ENCODE results near the gene ZC3H10. TPM values are rescaled to one million over a fixed set of nuclear protein-coding genes. Genes with fewer than 3 reads are reported as not detected.

Gene ZC3H10
- total RNA-seq, 2 donors from 2014 or later = 6.8 to 8.7 TPM

- H3K9me3 ChIP-seq (ENCODE audit: control insufficient read depth, low read length, poor library complexity, severe bottlenecking) = no peaks in the 10 kb centered on the region
- Mint-ChIP-seq H3K27me3 (no peaks in the 10 kb centered on the region), H3K4me3 (peak overlapping the region; percentile 100), H3K36me3 (ENCODE audit: low read depth) (peaks cover 11% of the 10 kb centered on the region), H3K27ac (peak overlapping the region; percentile 99), H3K4me1 (peaks cover 46% of the 10 kb centered on the region)
- peak in 2 of 3 donors; percentile 21 to 24 for DNase-seq
- ATAC-seq = peak; percentile 49
Observed at GRCh38 chr12:56157201-56158028, 39.3 kb downstream of the ZC3H10 start.

GRCh38 chr12:56158029-56158925 is 40.2 kb downstream of the ZC3H10 start, which contains the start of gene MYL6:
TSS of gene MYL6 (plus strand) at chr12:56158359. CDS start at chr12:56158402, 43 bp downstream.
- Mint-ChIP-seq H3K27ac (peak within 1 kb of the TSS; percentile 99), H3K4me1 (peaks cover 44% of the 10 kb centered on the region), H3K4me3 (peak within 1 kb of the TSS; percentile 100), H3K36me3 (ENCODE audit: low read depth) (peaks cover 11% of the 10 kb centered on the region), H3K27me3 (no peaks in the 10 kb centered on the region)
- peak; percentile 87 for ATAC-seq
- peak; percentile 71 to 79 (median 78) for DNase-seq
- no peaks in the 10 kb centered on the region for H3K9me3 ChIP-seq (ENCODE audit: control insufficient read depth, low read length, poor library complexity, severe bottlenecking)

- H3K4me3 Mint-ChIP-seq = peak overlapping the region; percentile 100
- H3K27me3 Mint-ChIP-seq = no peaks in the 10 kb centered on the region
- peaks cover 11% of the 10 kb centered on the region for H3K36me3 Mint-ChIP-seq (ENCODE audit: low read depth)
- no peak for DNase-seq
- H3K27ac Mint-ChIP-seq = peak overlapping the region; percentile 99
- no peaks in the 10 kb centered on the region for H3K9me3 ChIP-seq (ENCODE audit: control insufficient read depth, low read length, poor library complexity, severe bottlenecking)
- peaks cover 48% of the 10 kb centered on the region for H3K4me1 Mint-ChIP-seq
- no peak for ATAC-seq
Observed at GRCh38 chr12:56158926-56159461, 40.9 kb downstream of the ZC3H10 start.

GRCh38 chr12:56159482-56160192 is 41.6 kb downstream of the ZC3H10 start:
- H3K4me1 Mint-ChIP-seq = peaks cover 53% of the 10 kb centered on the region
- no peak for DNase-seq
- H3K4me3 Mint-ChIP-seq = peak overlapping the region; percentile 100
- H3K9me3 ChIP-seq (ENCODE audit: control insufficient read depth, low read length, poor library complexity, severe bottlenecking) = no peaks in the 10 kb centered on the region
- H3K27me3 Mint-ChIP-seq = no peaks in the 10 kb centered on the region
- no peak for ATAC-seq
- peak overlapping the region; percentile 99 for H3K27ac Mint-ChIP-seq
- peaks cover 14% of the 10 kb centered on the region for H3K36me3 Mint-ChIP-seq (ENCODE audit: low read depth)

GRCh38 chr12:56160193-56160763 is 42.2 kb downstream of the ZC3H10 start:
- ATAC-seq (peak; percentile 65), DNase-seq (peak; percentile 44 to 58 (median 45))
- Mint-ChIP-seq H3K27me3 (no peaks in the 10 kb centered on the region), H3K4me3 (peak overlapping the region; percentile 100), H3K4me1 (peaks cover 53% of the 10 kb centered on the region), H3K36me3 (ENCODE audit: low read depth) (peaks cover 14% of the 10 kb centered on the region), H3K27ac (peak overlapping the region; percentile 99)
- no peaks in the 10 kb centered on the region for H3K9me3 ChIP-seq (ENCODE audit: control insufficient read depth, low read length, poor library complexity, severe bottlenecking)

GRCh38 chr12:56160894-56161689 is 43.0 kb downstream of the ZC3H10 start:
- no peaks in the 10 kb centered on the region for H3K9me3 ChIP-seq (ENCODE audit: control insufficient read depth, low read length, poor library complexity, severe bottlenecking)
- ATAC-seq (no peak), DNase-seq (no peak)
- Mint-ChIP-seq H3K4me1 (peaks cover 49% of the 10 kb centered on the region), H3K4me3 (peak overlapping the region; percentile 100), H3K36me3 (ENCODE audit: low read depth) (peaks cover 18% of the 10 kb centered on the region), H3K27ac (peak overlapping the region; percentile 99), H3K27me3 (no peaks in the 10 kb centered on the region)

- H3K27ac Mint-ChIP-seq = peak overlapping the region; percentile 99
- H3K27me3 Mint-ChIP-seq = no peaks in the 10 kb centered on the region
- H3K4me3 Mint-ChIP-seq = peak overlapping the region; percentile 100
- DNase-seq (no peak), ATAC-seq (no peak)
- H3K9me3 ChIP-seq (ENCODE audit: control insufficient read depth, low read length, poor library complexity, severe bottlenecking) = no peaks in the 10 kb centered on the region
- H3K4me1 Mint-ChIP-seq = peaks cover 49% of the 10 kb centered on the region
- H3K36me3 Mint-ChIP-seq (ENCODE audit: low read depth) = peaks cover 18% of the 10 kb centered on the region
Observed at GRCh38 chr12:56161690-56162351, 43.8 kb downstream of the ZC3H10 start.

GRCh38 chr12:56162468-56163290 is 44.6 kb downstream of the ZC3H10 start:
- Mint-ChIP-seq H3K27me3 (no peaks in the 10 kb centered on the region), H3K4me1 (peaks cover 46% of the 10 kb centered on the region), H3K36me3 (ENCODE audit: low read depth) (peaks cover 22% of the 10 kb centered on the region), H3K27ac (peak overlapping the region; percentile 99), H3K4me3 (peak overlapping the region; percentile 53)
- no peak for ATAC-seq
- no peaks in the 10 kb centered on the region for H3K9me3 ChIP-seq (ENCODE audit: control insufficient read depth, low read length, poor library complexity, severe bottlenecking)
- no peak for DNase-seq

- Mint-ChIP-seq H3K27ac (peak overlapping the region; percentile 99), H3K4me3 (peak overlapping the region; percentile 59), H3K36me3 (ENCODE audit: low read depth) (peaks cover 18% of the 10 kb centered on the region), H3K4me1 (peaks cover 41% of the 10 kb centered on the region), H3K27me3 (no peaks in the 10 kb centered on the region)
- ATAC-seq (no peak), DNase-seq (no peak)
- no peaks in the 10 kb centered on the region for H3K9me3 ChIP-seq (ENCODE audit: control insufficient read depth, low read length, poor library complexity, severe bottlenecking)
Observed at GRCh38 chr12:56163533-56164344, 45.7 kb downstream of the ZC3H10 start.

GRCh38 chr12:56164345-56164729 is 46.3 kb downstream of the ZC3H10 start:
- Mint-ChIP-seq H3K36me3 (ENCODE audit: low read depth) (peaks cover 14% of the 10 kb centered on the region), H3K27me3 (no peaks in the 10 kb centered on the region), H3K4me1 (peaks cover 35% of the 10 kb centered on the region), H3K4me3 (no peak overlapping the region), H3K27ac (no peak overlapping the region)
- DNase-seq (no peak), ATAC-seq (no peak)
- H3K9me3 ChIP-seq (ENCODE audit: control insufficient read depth, low read length, poor library complexity, severe bottlenecking) = no peaks in the 10 kb centered on the region
